HG02610 (cell line): ENCODE data around the gene RASSF8.

Source experiments
- ATAC-seq: cut with Tn5 transposase; IDR thresholded peaks from one replicate; pipeline ENCODE4 v1.9.1; 2021; ENCODE audit warnings: mild to moderate bottlenecking, moderate library complexity; ENCODE audit not compliant: unreplicated experiment

The RASSF8 gene

GRCh38 chr12:25958428-25959070 lies at the start of gene RASSF8:
Gene RASSF8, plus strand, starts transcription at chr12:25958682. Its CDS starts 96,662 bp downstream, at chr12:26055344.
- ATAC-seq = peak; percentile 85

- no peak for ATAC-seq
Measured at GRCh38 chr12:25914551-25914950, 43.9 kb upstream of the RASSF8 start.

- ATAC-seq = no peak
Measured at GRCh38 chr12:25924491-25925001, 33.9 kb upstream of the RASSF8 start.

- no peak for ATAC-seq
Measured at GRCh38 chr12:25925064-25925463, 33.4 kb upstream of the RASSF8 start.

GRCh38 chr12:25926536-25926935 lies 31.9 kb upstream of the RASSF8 start:
- ATAC-seq = no peak

- no peak for ATAC-seq
Measured at GRCh38 chr12:25929142-25929541, 29.3 kb upstream of the RASSF8 start.

GRCh38 chr12:25932971-25933370 lies 25.5 kb upstream of the RASSF8 start:
- ATAC-seq = no peak

- no peak for ATAC-seq
Measured at GRCh38 chr12:25934456-25934855, 24.0 kb upstream of the RASSF8 start.

GRCh38 chr12:25935355-25936144 lies 22.9 kb upstream of the RASSF8 start:
- no peak for ATAC-seq

- ATAC-seq = no peak
Measured at GRCh38 chr12:25937096-25937495, 21.4 kb upstream of the RASSF8 start.

- ATAC-seq = no peak
Measured at GRCh38 chr12:25938581-25938980, 19.9 kb upstream of the RASSF8 start.

- no peak for ATAC-seq
Measured at GRCh38 chr12:25939606-25940005, 18.9 kb upstream of the RASSF8 start.

GRCh38 chr12:25940886-25941285 lies 17.6 kb upstream of the RASSF8 start:
- no peak for ATAC-seq

- no peak for ATAC-seq
Measured at GRCh38 chr12:25942709-25943108, 15.8 kb upstream of the RASSF8 start.

GRCh38 chr12:25943940-25944339 lies 14.5 kb upstream of the RASSF8 start:
- ATAC-seq = no peak

- ATAC-seq = no peak
Measured at GRCh38 chr12:25949343-25949742, 9.1 kb upstream of the RASSF8 start.

- no peak for ATAC-seq
Measured at GRCh38 chr12:25950329-25951115, 8.0 kb upstream of the RASSF8 start.

GRCh38 chr12:25957793-25958427 lies 572 bp upstream of the RASSF8 start:
- no peak for ATAC-seq

- no peak for ATAC-seq
Measured at GRCh38 chr12:25959071-25959961, 834 bp downstream of the RASSF8 start.

GRCh38 chr12:25960143-25960542 lies 1.7 kb downstream of the RASSF8 start:
- no peak for ATAC-seq
